ENCODE data around the gene BAIAP2. TPM values are rescaled to one million over a fixed set of nuclear protein-coding genes. Genes with fewer than 3 reads are reported as not detected.

The BAIAP2 gene
- total and polyA plus RNA-seq, 2 of the 13 experiments (the other 11 are each of a cell fraction or from before 2014, with no cell fraction given) = 22.5 to 24.0 TPM

DNA sequence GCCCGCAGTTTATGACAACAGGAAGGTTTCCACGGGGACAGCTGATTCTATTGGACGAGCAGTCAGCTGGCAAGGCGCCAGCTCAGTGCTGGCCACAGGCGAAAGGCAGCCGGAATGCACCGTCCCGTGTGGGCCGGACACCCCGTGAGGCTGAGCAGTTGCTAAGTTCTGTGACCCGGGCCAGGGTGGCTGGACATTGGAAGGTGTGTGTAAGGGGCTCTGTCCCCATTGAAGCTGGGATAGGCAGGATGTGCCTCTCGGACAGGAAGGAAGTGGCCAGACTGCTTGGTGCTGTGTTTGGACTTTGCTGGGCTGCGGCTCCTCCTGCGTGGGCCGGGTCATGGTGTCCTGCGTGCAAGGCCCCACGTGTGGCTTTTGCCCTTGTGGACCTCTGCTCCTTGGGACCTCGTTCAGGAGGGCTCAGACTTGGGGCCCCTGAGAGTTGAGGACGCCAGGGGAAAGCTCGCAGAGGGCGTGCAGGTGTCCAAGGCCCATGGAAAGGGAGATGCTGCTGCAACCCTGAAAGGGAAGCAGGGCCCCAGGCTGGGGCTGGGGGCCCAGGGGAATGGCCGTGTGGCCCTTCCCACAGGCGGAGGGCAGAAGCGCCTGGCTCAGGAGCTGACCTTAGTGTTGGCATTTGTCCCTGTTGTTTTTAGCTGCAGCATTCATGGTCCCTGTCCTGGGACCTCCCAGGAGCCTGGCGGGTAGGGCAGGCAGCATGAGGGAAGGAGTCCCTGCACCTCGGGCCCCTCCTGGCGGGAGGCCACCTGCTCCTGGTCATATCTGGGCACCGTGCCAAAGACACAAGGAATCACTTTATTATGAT, 10.0 kb downstream of the BAIAP2 start (continued):
- TF ChIP-seq, protein P1, sequence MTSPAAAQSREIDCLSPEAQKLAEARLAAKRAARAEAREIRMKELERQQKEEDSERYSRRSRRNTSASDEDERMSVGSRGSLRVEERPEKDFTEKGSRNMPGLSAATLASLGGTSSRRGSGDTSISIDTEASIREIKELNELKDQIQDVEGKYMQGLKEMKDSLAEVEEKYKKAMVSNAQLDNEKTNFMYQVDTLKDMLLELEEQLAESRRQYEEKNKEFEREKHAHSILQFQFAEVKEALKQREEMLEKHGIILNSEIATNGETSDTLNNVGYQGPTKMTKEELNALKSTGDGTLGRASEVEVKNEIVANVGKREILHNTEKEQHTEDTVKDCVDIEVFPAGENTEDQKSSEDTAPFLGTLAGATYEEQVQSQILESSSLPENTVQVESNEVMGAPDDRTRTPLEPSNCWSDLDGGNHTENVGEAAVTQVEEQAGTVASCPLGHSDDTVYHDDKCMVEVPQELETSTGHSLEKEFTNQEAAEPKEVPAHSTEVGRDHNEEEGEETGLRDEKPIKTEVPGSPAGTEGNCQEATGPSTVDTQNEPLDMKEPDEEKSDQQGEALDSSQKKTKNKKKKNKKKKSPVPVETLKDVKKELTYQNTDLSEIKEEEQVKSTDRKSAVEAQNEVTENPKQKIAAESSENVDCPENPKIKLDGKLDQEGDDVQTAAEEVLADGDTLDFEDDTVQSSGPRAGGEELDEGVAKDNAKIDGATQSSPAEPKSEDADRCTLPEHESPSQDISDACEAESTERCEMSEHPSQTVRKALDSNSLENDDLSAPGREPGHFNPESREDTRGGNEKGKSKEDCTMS (CRISPR knock-in tag; conservative IDR thresholded peaks at IDR 0.05) = no peak
- TF ChIP-seq RARG (CRISPR knock-in tag; IDR thresholded peaks at IDR 0.05; ENCODE audit: low read depth) = no peak
- peak; percentile 92 for TF ChIP-seq ETV5 (CRISPR knock-in tag; IDR thresholded peaks at IDR 0.05; ENCODE audit: borderline replicate concordance)
- TF ChIP-seq HDAC6 (IDR thresholded peaks at IDR 0.05; ENCODE audit: low read depth, low read length) = no peak
- TF ChIP-seq ZNF839 (CRISPR knock-in tag; IDR thresholded peaks at IDR 0.05; ENCODE audit: borderline replicate concordance) = no peak
- TF ChIP-seq, protein P2, sequence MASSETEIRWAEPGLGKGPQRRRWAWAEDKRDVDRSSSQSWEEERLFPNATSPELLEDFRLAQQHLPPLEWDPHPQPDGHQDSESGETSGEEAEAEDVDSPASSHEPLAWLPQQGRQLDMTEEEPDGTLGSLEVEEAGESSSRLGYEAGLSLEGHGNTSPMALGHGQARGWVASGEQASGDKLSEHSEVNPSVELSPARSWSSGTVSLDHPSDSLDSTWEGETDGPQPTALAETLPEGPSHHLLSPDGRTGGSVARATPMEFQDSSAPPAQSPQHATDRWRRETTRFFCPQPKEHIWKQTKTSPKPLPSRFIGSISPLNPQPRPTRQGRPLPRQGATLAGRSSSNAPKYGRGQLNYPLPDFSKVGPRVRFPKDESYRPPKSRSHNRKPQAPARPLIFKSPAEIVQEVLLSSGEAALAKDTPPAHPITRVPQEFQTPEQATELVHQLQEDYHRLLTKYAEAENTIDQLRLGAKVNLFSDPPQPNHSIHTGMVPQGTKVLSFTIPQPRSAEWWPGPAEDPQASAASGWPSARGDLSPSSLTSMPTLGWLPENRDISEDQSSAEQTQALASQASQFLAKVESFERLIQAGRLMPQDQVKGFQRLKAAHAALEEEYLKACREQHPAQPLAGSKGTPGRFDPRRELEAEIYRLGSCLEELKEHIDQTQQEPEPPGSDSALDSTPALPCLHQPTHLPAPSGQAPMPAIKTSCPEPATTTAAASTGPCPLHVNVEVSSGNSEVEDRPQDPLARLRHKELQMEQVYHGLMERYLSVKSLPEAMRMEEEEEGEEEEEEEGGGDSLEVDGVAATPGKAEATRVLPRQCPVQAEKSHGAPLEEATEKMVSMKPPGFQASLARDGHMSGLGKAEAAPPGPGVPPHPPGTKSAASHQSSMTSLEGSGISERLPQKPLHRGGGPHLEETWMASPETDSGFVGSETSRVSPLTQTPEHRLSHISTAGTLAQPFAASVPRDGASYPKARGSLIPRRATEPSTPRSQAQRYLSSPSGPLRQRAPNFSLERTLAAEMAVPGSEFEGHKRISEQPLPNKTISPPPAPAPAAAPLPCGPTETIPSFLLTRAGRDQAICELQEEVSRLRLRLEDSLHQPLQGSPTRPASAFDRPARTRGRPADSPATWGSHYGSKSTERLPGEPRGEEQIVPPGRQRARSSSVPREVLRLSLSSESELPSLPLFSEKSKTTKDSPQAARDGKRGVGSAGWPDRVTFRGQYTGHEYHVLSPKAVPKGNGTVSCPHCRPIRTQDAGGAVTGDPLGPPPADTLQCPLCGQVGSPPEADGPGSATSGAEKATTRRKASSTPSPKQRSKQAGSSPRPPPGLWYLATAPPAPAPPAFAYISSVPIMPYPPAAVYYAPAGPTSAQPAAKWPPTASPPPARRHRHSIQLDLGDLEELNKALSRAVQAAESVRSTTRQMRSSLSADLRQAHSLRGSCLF (CRISPR knock-in tag; IDR thresholded peaks at IDR 0.05; ENCODE audit: borderline replicate concordance) = peak; percentile 89; the same call in 1 of the 2 replicates
- no peak for TF ChIP-seq PRPF4 (IDR thresholded peaks at IDR 0.05; ENCODE audit: low read depth, low read length, poor library complexity, severe bottlenecking)
- no peak for TF ChIP-seq ZNF430 (CRISPR knock-in tag; IDR thresholded peaks at IDR 0.05)
- TF ChIP-seq REXO4 (CRISPR knock-in tag; IDR thresholded peaks at IDR 0.05; ENCODE audit: borderline replicate concordance) = no peak
- 0 out of 4 replicates have a peak, but pooled peaks of 1 of the 2 experiments have one; percentile 29 for TF ChIP-seq POLR2A (IDR thresholded peaks at IDR 0.05; ENCODE audit: insufficient read depth in 1 of 2, low read depth in 2 of 2, low read length in 2 of 2)
- TF ChIP-seq, protein P3, sequence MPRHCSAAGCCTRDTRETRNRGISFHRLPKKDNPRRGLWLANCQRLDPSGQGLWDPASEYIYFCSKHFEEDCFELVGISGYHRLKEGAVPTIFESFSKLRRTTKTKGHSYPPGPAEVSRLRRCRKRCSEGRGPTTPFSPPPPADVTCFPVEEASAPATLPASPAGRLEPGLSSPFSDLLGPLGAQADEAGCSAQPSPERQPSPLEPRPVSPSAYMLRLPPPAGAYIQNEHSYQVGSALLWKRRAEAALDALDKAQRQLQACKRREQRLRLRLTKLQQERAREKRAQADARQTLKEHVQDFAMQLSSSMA (CRISPR knock-in tag; IDR thresholded peaks at IDR 0.05) = no peak
- no peak for TF ChIP-seq ZNF232 (CRISPR knock-in tag; IDR thresholded peaks at IDR 0.05; ENCODE audit: borderline replicate concordance)
- 0 out of 2 replicates have a peak, but pooled peaks have one; percentile 16 for TF ChIP-seq REPIN1 (CRISPR knock-in tag; IDR thresholded peaks at IDR 0.05; ENCODE audit: borderline replicate concordance, low read depth)
- TF ChIP-seq, protein P4, sequence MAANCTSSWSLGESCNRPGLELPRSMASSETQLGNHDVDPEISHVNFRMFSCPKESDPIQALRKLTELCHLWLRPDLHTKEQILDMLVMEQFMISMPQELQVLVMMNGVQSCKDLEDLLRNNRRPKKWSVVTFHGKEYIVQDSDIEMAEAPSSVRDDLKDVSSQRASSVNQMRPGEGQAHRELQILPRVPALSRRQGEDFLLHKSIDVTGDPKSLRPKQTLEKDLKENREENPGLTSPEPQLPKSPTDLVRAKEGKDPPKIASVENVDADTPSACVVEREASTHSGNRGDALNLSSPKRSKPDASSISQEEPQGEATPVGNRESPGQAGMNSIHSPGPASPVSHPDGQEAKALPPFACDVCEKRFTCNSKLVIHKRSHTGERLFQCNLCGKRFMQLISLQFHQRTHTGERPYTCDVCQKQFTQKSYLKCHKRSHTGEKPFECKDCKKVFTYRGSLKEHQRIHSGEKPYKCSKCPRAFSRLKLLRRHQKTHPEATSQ (CRISPR knock-in tag; IDR thresholded peaks at IDR 0.05; ENCODE audit: borderline replicate concordance) = no peak
- no peak for TF ChIP-seq TBX3 (IDR thresholded peaks at IDR 0.05; ENCODE audit: borderline replicate concordance)
- no peak for TF ChIP-seq ZNF510 (CRISPR knock-in tag; IDR thresholded peaks at IDR 0.05; ENCODE audit: low read depth)
- no peak; the same call in 1 of the 2 replicates for TF ChIP-seq NFKB2 (CRISPR knock-in tag; IDR thresholded peaks at IDR 0.05; ENCODE audit: borderline replicate concordance)
- no peak for TF ChIP-seq MXD4 (CRISPR knock-in tag; IDR thresholded peaks at IDR 0.05)
